GM12874 (cell line): ENCODE results near the gene ZFP36L2.

Source experiments
- CTCF ChIP-seq: IDR thresholded peaks from 2 replicates; pipeline ENCODE4 v1.5.1; 2011; ENCODE audit warnings: low read depth, mild to moderate bottlenecking, control low read depth, low read length, moderate library complexity; ENCODE audit not compliant: insufficient read depth

ZFP36L2 gene

DNA sequence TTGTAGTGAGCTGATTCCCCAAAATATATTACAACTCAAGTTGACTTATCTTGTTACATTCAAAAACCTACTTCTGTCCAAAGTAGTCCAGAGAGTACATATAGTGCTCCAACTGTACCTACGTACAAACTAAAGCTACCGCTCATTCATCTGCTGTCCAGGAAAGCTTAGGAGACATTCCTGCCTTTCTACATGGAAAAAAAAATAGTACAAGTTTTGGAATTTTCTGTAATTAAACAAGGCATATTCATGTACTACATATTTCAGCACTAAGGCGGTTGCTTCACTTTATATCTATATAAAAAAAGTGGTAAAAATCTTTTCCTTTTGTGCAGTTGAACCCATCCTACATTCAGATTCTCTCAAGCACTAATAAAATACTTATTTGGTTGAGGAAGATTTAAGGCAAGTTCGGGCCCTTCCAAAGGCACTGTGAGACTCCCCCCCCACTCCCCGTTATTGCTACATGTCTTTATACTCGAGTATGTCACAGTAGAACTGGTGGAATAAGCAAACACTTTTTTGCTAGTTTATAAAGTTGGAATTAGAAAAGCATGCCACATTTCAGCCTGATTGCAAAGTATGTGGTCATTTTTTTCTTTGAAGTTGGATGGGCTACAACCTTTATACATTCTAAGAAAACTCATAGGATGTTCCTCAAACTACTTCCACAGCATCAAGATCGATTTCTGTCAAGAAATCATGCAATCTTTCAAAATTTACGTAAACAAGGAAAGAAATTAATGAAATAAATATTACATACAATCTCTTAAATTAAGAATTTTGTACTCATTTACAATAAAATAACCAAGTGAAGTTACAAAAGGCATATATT is 3.7 kb downstream of the ZFP36L2 start:
- no peak for TF ChIP-seq CTCF

- TF ChIP-seq CTCF, result no peak
These were observed 4.5 kb downstream of the ZFP36L2 start for GRCh38 chr2:43221763-43222474.

- TF ChIP-seq CTCF, result no peak
These were observed 5.2 kb downstream of the ZFP36L2 start for GRCh38 chr2:43221124-43221762.

- TF ChIP-seq CTCF, result no peak
These were observed 5.7 kb downstream of the ZFP36L2 start for GRCh38 chr2:43220760-43221123.

DNA sequence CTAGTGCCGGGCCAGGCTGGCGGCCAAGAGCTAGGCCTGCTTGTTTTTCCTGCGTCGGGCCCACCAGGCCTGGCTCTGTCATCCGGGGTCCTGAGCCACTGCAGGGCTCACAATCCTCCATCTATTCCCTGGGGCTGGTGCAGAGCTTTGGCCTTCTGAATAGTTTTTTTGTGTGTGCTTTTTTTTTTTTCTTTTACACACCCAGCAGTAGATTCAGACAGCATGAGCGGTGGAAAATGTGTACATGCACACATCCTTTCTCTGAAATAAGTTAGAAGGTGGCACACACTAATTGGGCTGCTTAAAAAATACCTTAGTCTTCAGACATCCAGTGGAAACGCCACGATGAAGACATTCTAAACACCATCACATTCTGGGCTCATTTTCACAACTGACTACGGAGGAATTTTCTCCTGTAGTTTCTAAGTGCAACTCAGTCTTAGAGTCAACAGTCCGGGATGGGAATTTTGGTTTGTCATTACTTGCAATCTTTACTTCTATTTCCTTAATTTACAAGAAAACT is 6.1 kb downstream of the ZFP36L2 start:
- TF ChIP-seq CTCF, result no peak

- TF ChIP-seq CTCF, result no peak
These were observed 6.8 kb downstream of the ZFP36L2 start for GRCh38 chr2:43219383-43220228.
